Measurements from ENCODE around the gene HERC4.
"Not testable (repeated sequence)": the region's sequence is repeated elsewhere in the genome, so short reads cannot be mapped to it uniquely, and the experiment has no call there.

The HERC4 gene

DNA sequence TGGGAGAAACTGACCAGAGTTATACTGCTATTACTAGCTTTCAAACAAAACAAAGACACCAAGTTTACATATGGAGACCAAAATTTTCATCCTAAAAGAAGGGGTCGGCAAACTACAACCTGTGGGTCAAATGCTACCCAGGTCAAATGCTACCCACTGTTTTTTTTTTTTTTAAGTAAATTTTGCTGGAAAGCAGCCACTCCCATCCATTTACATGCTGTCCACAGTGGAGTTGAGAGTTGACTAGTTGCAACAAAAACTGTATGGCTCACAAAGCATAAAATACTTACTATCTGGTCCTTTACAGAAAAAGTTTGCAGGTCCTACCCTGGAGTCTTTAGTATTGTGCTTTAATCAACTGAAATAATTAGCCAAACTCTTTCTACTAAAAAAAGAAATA, 99.2 kb downstream of the HERC4 start:
- Histone ChIP-seq H3K27ac (ENCODE audit: low read depth, low read length) (no peak overlapping the region), H3K27me3 (ENCODE audit: control insufficient read depth, insufficient read depth, low read length) (no peaks in the 10 kb centered on the region), H3K9ac (ENCODE audit: low read length) (no peak overlapping the region), H3K36me3 (ENCODE audit: control insufficient read depth, insufficient read depth, low read length) (peaks cover 11% of the 10 kb centered on the region), H3K4me3 (ENCODE audit: low read length) (no peak overlapping the region), H3K4me1 (ENCODE audit: control insufficient read depth, insufficient read depth, low read length) (no peaks in the 10 kb centered on the region)

- H3K36me3 ChIP-seq (ENCODE audit: control insufficient read depth, insufficient read depth, low read length), result peaks cover 7% of the 10 kb centered on the region
- H3K27ac ChIP-seq (ENCODE audit: low read depth, low read length), result no peak overlapping the region
- H3K9ac ChIP-seq (ENCODE audit: low read length), result no peak overlapping the region
- no peak overlapping the region for H3K4me3 ChIP-seq (ENCODE audit: low read length)
- no peaks in the 10 kb centered on the region for H3K27me3 ChIP-seq (ENCODE audit: control insufficient read depth, insufficient read depth, low read length)
- H3K4me1 ChIP-seq (ENCODE audit: control insufficient read depth, insufficient read depth, low read length), result no peaks in the 10 kb centered on the region
Measured at GRCh38 chr10:67971311-67971710, 103.8 kb downstream of the HERC4 start.

- Histone ChIP-seq H3K36me3 (ENCODE audit: control insufficient read depth, insufficient read depth, low read length) (peaks cover 10% of the 10 kb centered on the region), H3K27me3 (ENCODE audit: control insufficient read depth, insufficient read depth, low read length) (no peaks in the 10 kb centered on the region), H3K27ac (ENCODE audit: low read depth, low read length) (no peak overlapping the region), H3K9ac (ENCODE audit: low read length) (no peak overlapping the region), H3K4me1 (ENCODE audit: control insufficient read depth, insufficient read depth, low read length) (no peaks in the 10 kb centered on the region), H3K4me3 (ENCODE audit: low read length) (no peak overlapping the region)
Measured at GRCh38 chr10:67969875-67970274, 105.2 kb downstream of the HERC4 start.

- H3K36me3 ChIP-seq (ENCODE audit: control insufficient read depth, insufficient read depth, low read length); H3K9ac ChIP-seq (ENCODE audit: low read length); H3K4me3 ChIP-seq (ENCODE audit: low read length); H3K27me3 ChIP-seq (ENCODE audit: control insufficient read depth, insufficient read depth, low read length); H3K27ac ChIP-seq (ENCODE audit: low read depth, low read length); H3K4me1 ChIP-seq (ENCODE audit: control insufficient read depth, insufficient read depth, low read length): not testable (repeated sequence)
Measured at GRCh38 chr10:67966035-67966434, 109.0 kb downstream of the HERC4 start.

DNA sequence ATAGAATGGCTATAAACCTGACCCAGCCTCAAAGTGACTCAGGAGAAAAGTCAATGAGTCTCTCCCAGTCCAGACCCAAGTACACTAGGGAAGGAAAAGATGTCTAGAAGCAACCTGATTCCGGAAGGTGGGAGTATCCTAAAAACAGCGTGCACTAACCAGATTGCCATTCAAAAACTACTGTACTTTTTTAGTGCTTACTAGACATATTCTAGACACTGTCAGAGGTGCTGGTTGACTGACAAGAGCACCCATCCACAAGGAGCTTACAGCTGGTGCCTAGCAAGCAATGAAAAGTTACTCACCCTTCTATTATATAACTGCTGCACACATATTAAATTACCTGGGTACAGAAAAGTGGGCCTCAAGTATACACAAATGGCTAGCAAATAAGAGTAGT, 109.6 kb downstream of the HERC4 start:
- Histone ChIP-seq H3K36me3 (ENCODE audit: control insufficient read depth, insufficient read depth, low read length) (peaks cover 3% of the 10 kb centered on the region), H3K27ac (ENCODE audit: low read depth, low read length) (no peak overlapping the region), H3K4me1 (ENCODE audit: control insufficient read depth, insufficient read depth, low read length) (no peaks in the 10 kb centered on the region), H3K4me3 (ENCODE audit: low read length) (no peak overlapping the region), H3K9ac (ENCODE audit: low read length) (no peak overlapping the region), H3K27me3 (ENCODE audit: control insufficient read depth, insufficient read depth, low read length) (no peaks in the 10 kb centered on the region)

DNA sequence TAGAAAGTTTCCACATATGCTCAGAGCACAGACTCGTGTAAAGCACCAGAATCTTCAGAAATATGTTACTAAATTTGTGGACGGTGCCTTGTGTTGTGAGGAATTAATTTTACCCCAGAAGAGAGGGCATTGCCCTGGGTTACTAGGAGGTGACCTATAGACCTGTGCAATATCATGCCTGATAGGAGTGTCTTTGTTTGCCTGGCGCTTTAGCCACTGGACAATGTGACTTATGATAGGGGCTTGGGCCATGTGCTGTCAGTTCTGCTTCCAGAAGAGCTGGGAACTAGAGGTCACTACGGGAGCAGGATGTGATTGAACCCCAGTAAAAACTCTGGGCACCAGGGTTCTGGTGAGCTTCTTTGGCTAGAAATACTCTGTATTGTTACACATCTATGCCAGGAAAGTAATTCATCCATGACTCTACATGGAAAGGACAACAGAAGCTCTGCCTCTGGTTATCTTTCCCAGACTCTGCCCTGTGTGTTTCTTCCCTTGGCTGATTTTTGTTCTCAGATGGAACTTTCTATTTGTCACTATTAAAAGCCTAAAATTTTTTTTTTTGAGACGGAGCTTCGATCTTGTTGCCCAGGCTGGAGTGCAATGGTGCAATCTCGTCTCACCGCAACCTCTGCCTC, 115.1 kb downstream of the HERC4 start:
- Histone ChIP-seq H3K4me3 (ENCODE audit: low read length) (no peak overlapping the region), H3K9ac (ENCODE audit: low read length) (no peak overlapping the region), H3K27me3 (ENCODE audit: control insufficient read depth, insufficient read depth, low read length) (no peaks in the 10 kb centered on the region), H3K36me3 (ENCODE audit: control insufficient read depth, insufficient read depth, low read length) (no peaks in the 10 kb centered on the region), H3K27ac (ENCODE audit: low read depth, low read length) (no peak overlapping the region), H3K4me1 (ENCODE audit: control insufficient read depth, insufficient read depth, low read length) (no peaks in the 10 kb centered on the region)

DNA sequence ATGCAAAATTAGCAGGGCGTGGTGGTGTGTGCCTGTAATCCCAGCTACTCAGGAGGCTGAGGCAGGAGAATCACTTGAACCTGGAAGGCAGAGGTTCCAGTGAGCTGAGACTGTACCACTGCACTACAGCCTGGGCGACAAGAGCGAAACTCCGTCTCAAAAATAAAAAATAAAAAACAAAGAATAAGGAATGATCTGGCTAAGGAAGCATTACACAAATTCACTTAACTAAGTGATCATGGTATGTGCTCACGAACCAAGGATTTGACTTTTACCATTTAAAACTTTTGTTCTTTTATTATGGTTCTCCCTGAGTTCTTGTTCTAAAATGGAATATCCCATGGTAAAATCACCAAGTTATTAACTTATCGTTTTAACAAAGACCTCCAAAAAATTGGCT, 119.5 kb downstream of the HERC4 start:
- Histone ChIP-seq H3K9ac (ENCODE audit: low read length) (no peak overlapping the region), H3K4me1 (ENCODE audit: control insufficient read depth, insufficient read depth, low read length) (no peaks in the 10 kb centered on the region), H3K36me3 (ENCODE audit: control insufficient read depth, insufficient read depth, low read length) (peaks cover 3% of the 10 kb centered on the region), H3K4me3 (ENCODE audit: low read length) (no peak overlapping the region), H3K27ac (ENCODE audit: low read depth, low read length) (no peak overlapping the region), H3K27me3 (ENCODE audit: control insufficient read depth, insufficient read depth, low read length) (no peaks in the 10 kb centered on the region)

DNA sequence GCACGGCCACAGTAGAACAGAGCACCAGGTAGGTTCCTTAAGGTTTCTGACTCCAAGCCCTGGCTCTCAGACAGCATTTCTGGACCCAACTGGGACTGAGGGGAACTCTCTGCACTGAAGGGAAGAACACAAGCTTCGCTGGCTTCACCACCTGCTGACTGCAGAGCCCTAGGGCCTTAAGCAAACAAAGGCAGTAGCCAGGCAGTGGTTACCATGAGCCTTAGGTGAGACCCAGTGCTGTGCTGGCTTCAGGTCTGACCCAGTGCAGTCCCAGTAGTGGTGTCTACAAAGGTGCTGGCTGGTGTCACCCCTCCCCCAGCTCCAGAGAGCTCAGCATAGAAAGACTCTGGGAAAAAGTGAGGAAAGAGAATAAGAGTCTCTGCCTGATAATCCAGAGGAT, 131.2 kb downstream of the HERC4 start:
- no peaks in the 10 kb centered on the region for H3K27me3 ChIP-seq (ENCODE audit: control insufficient read depth, insufficient read depth, low read length)
- no peak overlapping the region for H3K9ac ChIP-seq (ENCODE audit: low read length)
- no peaks in the 10 kb centered on the region for H3K4me1 ChIP-seq (ENCODE audit: control insufficient read depth, insufficient read depth, low read length)
- H3K27ac ChIP-seq (ENCODE audit: low read depth, low read length), result no peak overlapping the region
- H3K4me3 ChIP-seq (ENCODE audit: low read length), result no peak overlapping the region
- peaks cover 7% of the 10 kb centered on the region for H3K36me3 ChIP-seq (ENCODE audit: control insufficient read depth, insufficient read depth, low read length)

- peaks cover 9% of the 10 kb centered on the region for H3K36me3 ChIP-seq (ENCODE audit: control insufficient read depth, insufficient read depth, low read length)
- H3K4me1 ChIP-seq (ENCODE audit: control insufficient read depth, insufficient read depth, low read length), result no peaks in the 10 kb centered on the region
- H3K27ac ChIP-seq (ENCODE audit: low read depth, low read length), result no peak overlapping the region
- H3K4me3 ChIP-seq (ENCODE audit: low read length), result no peak overlapping the region
- H3K27me3 ChIP-seq (ENCODE audit: control insufficient read depth, insufficient read depth, low read length), result no peaks in the 10 kb centered on the region
- H3K9ac ChIP-seq (ENCODE audit: low read length), result no peak overlapping the region
Measured at GRCh38 chr10:67936416-67936815, 138.7 kb downstream of the HERC4 start.

- H3K27me3 ChIP-seq (ENCODE audit: control insufficient read depth, insufficient read depth, low read length), result no peaks in the 10 kb centered on the region
- peaks cover 10% of the 10 kb centered on the region for H3K36me3 ChIP-seq (ENCODE audit: control insufficient read depth, insufficient read depth, low read length)
Measured at GRCh38 chr10:67935223-67935622, 139.9 kb downstream of the HERC4 start.

DNA sequence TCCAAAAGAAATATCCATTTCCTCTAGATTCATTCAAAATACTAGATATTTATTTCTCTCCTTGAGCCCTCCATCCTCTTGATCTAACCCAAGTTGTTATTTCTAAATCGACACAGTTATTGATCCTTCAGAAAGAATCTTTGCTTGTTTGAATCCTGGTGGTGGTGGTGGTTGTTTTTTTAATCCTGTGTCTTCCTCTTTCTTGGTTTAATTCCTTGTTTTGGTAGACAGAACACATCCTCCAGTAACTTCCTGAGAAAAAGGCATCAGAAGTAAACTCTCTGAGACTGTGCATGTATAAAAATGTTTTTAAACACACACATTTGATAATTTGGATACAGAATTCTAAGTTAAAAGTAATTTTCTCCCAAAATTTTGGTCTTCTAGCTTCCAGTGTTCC, 140.7 kb downstream of the HERC4 start:
- Histone ChIP-seq H3K27ac (ENCODE audit: low read depth, low read length) (no peak overlapping the region), H3K36me3 (ENCODE audit: control insufficient read depth, insufficient read depth, low read length) (peaks cover 10% of the 10 kb centered on the region), H3K4me3 (ENCODE audit: low read length) (no peak overlapping the region), H3K27me3 (ENCODE audit: control insufficient read depth, insufficient read depth, low read length) (no peaks in the 10 kb centered on the region), H3K4me1 (ENCODE audit: control insufficient read depth, insufficient read depth, low read length) (no peaks in the 10 kb centered on the region), H3K9ac (ENCODE audit: low read length) (no peak overlapping the region)

More at GRCh38 chr10:67935223-67935622, 139.9 kb downstream of the HERC4 start:
- Histone ChIP-seq H3K4me3 (ENCODE audit: low read length) (no peak overlapping the region), H3K27ac (ENCODE audit: low read depth, low read length) (no peak overlapping the region), H3K9ac (ENCODE audit: low read length) (no peak overlapping the region), H3K4me1 (ENCODE audit: control insufficient read depth, insufficient read depth, low read length) (no peaks in the 10 kb centered on the region)

- no peaks in the 10 kb centered on the region for H3K27me3 ChIP-seq (ENCODE audit: control insufficient read depth, insufficient read depth, low read length)
- no peak overlapping the region for H3K9ac ChIP-seq (ENCODE audit: low read length)
- peaks cover 10% of the 10 kb centered on the region for H3K36me3 ChIP-seq (ENCODE audit: control insufficient read depth, insufficient read depth, low read length)
- no peak overlapping the region for H3K4me3 ChIP-seq (ENCODE audit: low read length)
- no peaks in the 10 kb centered on the region for H3K4me1 ChIP-seq (ENCODE audit: control insufficient read depth, insufficient read depth, low read length)
- no peak overlapping the region for H3K27ac ChIP-seq (ENCODE audit: low read depth, low read length)
Measured at GRCh38 chr10:67933199-67933598, 141.9 kb downstream of the HERC4 start.

GRCh38 chr10:67926951-67927350, 148.1 kb downstream of the HERC4 start:
- no peaks in the 10 kb centered on the region for H3K4me1 ChIP-seq (ENCODE audit: control insufficient read depth, insufficient read depth, low read length)
- no peaks in the 10 kb centered on the region for H3K27me3 ChIP-seq (ENCODE audit: control insufficient read depth, insufficient read depth, low read length)
- H3K27ac ChIP-seq (ENCODE audit: low read depth, low read length), result no peak overlapping the region
- H3K9ac ChIP-seq (ENCODE audit: low read length), result no peak overlapping the region
- peaks cover 4% of the 10 kb centered on the region for H3K36me3 ChIP-seq (ENCODE audit: control insufficient read depth, insufficient read depth, low read length)
- no peak overlapping the region for H3K4me3 ChIP-seq (ENCODE audit: low read length)
